GM19351 (cell line): ENCODE data around the gene FAM221B.
A peak's percentile ranks its signal among the peaks of the same experiment; 100 is the strongest.

ENCODE experiments used
- ATAC-seq: cut with Tn5 transposase; IDR thresholded peaks from one replicate; pipeline ENCODE4 v1.9.1; 2021; ENCODE audit warnings: mild to moderate bottlenecking, moderate library complexity; ENCODE audit not compliant: unreplicated experiment

FAM221B gene

GRCh38 chr9:35822926-35823325 lies 5.6 kb downstream of the FAM221B start:
- ATAC-seq: no peak

GRCh38 chr9:35820076-35820475 lies 8.5 kb downstream of the FAM221B start:
- no peak for ATAC-seq

- no peak for ATAC-seq
These were observed 10.2 kb downstream of the FAM221B start for GRCh38 chr9:35818341-35818740.

GRCh38 chr9:35816708-35817107 lies 11.8 kb downstream of the FAM221B start:
- ATAC-seq: no peak

GRCh38 chr9:35814841-35815543 lies 13.5 kb downstream of the FAM221B start, which contains the start of gene HINT2:
TSS of gene HINT2 (minus strand) at chr9:35815042. CDS start at chr9:35814979, 63 bp downstream.
- ATAC-seq: peak; percentile 73

GRCh38 chr9:35814106-35814840 lies 14.3 kb downstream of the FAM221B start:
- ATAC-seq: peak; percentile 28

GRCh38 chr9:35813434-35814105 lies 15.0 kb downstream of the FAM221B start:
- ATAC-seq: no peak

GRCh38 chr9:35812025-35812602 lies 16.4 kb downstream of the FAM221B start, which contains the start of gene SPAG8:
TSS of gene SPAG8 (minus strand) at chr9:35812262. CDS start at chr9:35812147, 115 bp downstream.
- peak; percentile 64 for ATAC-seq

GRCh38 chr9:35811381-35812024 lies 17.0 kb downstream of the FAM221B start:
- ATAC-seq: no peak

- ATAC-seq: no peak
These were observed 18.4 kb downstream of the FAM221B start for GRCh38 chr9:35810122-35810521.

- ATAC-seq: no peak
These were observed 20.1 kb downstream of the FAM221B start for GRCh38 chr9:35808433-35808832.

- no peak for ATAC-seq
These were observed 22.4 kb downstream of the FAM221B start for GRCh38 chr9:35806101-35806500.

GRCh38 chr9:35801328-35802128 lies 27.0 kb downstream of the FAM221B start:
- no peak for ATAC-seq

- ATAC-seq: no peak
These were observed 28.0 kb downstream of the FAM221B start for GRCh38 chr9:35800530-35800929.

- ATAC-seq: no peak
These were observed 29.7 kb downstream of the FAM221B start for GRCh38 chr9:35798658-35799374.

- ATAC-seq: no peak
These were observed 31.0 kb downstream of the FAM221B start for GRCh38 chr9:35797311-35798109.

- ATAC-seq: no peak
These were observed 32.8 kb downstream of the FAM221B start for GRCh38 chr9:35795695-35796094.

GRCh38 chr9:35793461-35793860 lies 35.1 kb downstream of the FAM221B start:
- no peak for ATAC-seq
